NK-92 (cell line): ENCODE results near the gene NUTF2.
"Not testable (repeated sequence)": the region's sequence is repeated elsewhere in the genome, so short reads cannot be mapped to it uniquely, and the experiment has no call there.

ENCODE experiments used
- DNase-seq: peaks from one replicate; lab custom pipeline; 2025; ENCODE audit not compliant: unreplicated experiment; lab: John Stamatoyannopoulos, UW

Gene NUTF2

GRCh38 chr16:67883146-67883871, 36.6 kb downstream of the NUTF2 start:
- no peak for DNase-seq

DNA sequence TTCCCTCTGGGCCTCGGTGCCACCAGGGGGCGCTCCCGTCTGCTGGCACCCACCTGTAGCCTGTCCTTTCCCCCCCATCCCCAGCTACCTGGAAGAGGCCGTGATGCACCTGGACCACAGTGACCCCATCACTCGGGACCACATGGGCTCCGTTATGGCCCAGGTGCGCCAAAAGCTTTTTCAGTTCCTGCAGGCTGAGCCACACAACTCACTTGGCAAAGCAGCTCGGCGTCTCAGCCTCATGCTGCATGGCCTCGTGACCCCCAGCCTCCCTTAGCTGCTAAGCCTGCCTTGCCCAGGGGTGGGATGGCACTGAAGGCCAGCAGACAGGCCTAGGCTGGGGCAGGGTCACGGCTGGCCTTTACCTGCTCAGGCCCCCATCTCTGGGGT, 37.1 kb downstream of the NUTF2 start:
- no peak for DNase-seq

- no peak for DNase-seq
Measured at GRCh38 chr16:67884684-67885083, 38.0 kb downstream of the NUTF2 start, which contains the start of gene NRN1L. TSS of gene NRN1L (plus strand) at chr16:67884885. CDS start at chr16:67884904, 19 bp downstream.

DNA sequence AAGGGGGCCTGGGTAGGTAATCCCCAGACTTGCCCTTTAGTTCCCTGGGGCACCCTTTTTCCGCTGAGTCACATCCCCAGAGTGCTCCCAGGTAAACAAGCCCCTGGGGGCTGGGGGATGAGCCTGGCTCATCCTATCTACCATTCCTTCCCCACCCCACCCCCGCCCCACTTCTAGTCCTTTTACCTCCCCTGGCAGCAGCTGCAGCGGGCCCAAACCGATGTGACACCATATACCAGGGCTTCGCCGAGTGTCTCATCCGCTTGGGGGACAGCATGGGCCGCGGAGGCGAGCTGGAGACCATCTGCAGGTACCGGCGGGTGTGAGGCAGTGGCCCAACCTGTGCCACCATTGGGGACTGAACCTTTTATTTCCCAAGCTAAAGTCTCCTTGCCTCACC, 38.8 kb downstream of the NUTF2 start:
- DNase-seq: no peak

DNA sequence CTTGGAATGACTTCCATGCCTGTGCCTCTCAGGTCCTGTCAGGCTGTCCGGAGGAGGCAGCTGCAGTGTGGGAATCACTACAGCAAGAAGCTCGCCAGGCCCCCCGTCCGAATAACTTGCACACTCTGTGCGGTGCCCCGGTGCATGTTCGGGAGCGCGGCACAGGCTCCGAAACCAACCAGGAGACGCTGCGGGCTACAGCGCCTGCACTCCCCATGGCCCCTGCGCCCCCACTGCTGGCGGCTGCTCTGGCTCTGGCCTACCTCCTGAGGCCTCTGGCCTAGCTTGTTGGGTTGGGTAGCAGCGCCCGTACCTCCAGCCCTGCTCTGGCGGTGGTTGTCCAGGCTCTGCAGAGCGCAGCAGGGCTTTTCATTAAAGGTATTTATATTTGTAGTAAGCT, 39.2 kb downstream of the NUTF2 start:
- no peak for DNase-seq

GRCh38 chr16:67886387-67886786, 39.7 kb downstream of the NUTF2 start:
- no peak for DNase-seq

- no peak for DNase-seq
Measured at GRCh38 chr16:67888331-67888730, 41.6 kb downstream of the NUTF2 start.

- DNase-seq: no peak
Measured at GRCh38 chr16:67892375-67892774, 45.6 kb downstream of the NUTF2 start.

DNA sequence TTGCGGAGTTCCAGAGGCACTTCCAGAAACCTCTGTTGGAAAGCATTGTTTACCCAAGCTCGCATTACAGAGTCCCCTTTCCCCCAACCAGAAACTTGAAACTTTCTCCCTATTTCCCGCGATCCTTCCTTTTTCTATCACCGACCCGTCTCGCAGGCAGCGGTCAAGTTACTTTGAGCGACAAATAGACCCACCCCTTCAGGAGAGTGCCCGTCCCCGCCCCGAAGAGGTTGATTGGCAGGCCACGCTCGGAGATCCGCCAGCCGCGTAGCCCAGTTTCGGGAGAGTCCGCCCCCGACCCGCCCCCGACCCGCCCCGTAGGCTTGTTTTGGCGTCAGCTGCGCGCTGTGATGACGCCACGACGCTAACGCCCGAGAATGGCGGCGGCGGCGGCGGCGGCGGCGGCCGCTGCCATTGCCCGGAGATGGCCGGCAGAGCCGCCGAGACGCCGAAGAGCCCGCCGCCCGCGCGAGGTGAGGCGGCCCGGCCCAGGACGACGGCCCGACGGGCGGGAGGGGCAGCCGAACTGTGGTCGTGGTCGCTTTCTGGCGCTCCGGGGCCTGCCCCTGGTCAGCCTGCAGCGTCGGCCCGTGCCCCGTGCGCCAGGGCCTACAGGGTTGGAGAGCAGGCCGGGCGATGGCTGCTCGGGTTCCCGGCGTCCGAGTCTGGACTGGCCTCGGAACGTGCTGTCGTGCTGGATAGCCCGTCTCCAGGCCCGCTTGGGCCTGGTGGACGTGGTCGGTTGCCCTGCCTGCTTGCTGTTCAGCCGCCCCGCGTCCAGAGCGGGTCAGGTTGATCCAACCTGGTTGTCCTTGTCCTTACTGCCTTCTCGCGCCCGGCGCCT, 46.4 kb downstream of the NUTF2 start, which contains the start of gene PSKH1:
TSS of gene PSKH1 (plus strand) at position 356 of the 844 bp plus-strand sequence. CDS start 15,496 bp downstream, outside the sequence.
- peak; percentile 78 for DNase-seq

GRCh38 chr16:67893743-67894399, 47.1 kb downstream of the NUTF2 start:
- no peak for DNase-seq

GRCh38 chr16:67897231-67897630, 50.5 kb downstream of the NUTF2 start:
- DNase-seq: no peak

DNA sequence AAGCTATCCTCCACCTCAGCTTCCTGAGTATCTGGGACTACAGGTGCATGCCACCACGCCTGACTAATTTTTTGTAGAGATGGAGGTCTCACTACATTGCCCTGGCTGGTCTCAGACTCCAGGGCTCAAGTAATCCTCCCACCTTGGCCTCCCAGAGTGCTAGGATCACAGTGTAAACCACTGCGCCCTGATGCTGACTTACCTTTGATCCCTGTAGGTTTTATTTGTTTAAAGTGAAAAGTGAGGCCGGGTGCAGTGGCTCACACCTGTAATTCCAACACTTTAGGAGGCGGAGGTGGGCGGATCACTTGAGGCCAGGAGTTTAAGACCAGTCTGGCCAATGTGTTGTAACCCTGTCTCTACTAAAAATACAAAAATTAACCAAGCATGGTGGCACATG, 55.0 kb downstream of the NUTF2 start:
- no peak for DNase-seq

- no peak for DNase-seq
Measured at GRCh38 chr16:67902831-67903230, 56.1 kb downstream of the NUTF2 start.

- no peak for DNase-seq
Measured at GRCh38 chr16:67907397-67908180, 60.9 kb downstream of the NUTF2 start.

DNA sequence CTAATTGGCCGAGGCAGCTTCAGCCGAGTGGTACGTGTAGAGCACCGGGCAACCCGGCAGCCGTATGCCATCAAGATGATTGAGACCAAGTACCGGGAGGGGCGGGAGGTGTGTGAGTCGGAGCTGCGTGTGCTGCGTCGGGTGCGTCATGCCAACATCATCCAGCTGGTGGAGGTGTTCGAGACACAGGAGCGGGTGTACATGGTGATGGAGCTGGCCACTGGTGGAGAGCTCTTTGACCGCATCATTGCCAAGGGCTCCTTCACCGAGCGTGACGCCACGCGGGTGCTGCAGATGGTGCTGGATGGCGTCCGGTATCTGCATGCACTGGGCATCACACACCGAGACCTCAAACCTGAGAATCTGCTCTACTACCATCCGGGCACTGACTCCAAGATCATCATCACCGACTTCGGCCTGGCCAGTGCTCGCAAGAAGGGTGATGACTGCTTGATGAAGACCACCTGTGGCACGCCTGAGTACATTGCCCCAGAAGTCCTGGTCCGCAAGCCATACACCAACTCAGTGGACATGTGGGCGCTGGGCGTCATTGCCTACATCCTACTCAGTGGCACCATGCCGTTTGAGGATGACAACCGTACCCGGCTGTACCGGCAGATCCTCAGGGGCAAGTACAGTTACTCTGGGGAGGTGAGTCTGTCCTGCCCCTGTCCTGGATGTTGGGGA, 62.5 kb downstream of the NUTF2 start:
- DNase-seq: no peak

DNA sequence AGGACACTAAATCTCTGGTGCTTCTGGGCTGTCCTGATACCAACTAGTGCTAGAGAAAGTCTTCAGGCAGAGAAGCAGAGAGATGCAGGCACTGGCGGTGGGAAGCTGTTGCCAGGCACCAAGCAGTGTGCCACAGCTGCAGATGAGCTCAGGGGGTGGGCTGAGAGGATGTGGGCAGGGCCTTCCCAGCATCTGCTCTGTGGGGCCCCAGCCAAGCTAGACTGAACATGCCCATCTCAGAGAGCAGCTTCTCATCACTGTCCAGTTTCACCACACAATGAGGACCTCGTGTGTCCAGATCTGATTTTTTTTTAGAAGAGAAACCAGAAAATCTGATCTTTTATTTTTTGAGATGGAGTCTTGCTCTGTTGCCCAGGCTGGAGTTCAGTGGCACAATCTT, 63.4 kb downstream of the NUTF2 start:
- DNase-seq: no peak

- no peak for DNase-seq
Measured at GRCh38 chr16:67914758-67915495, 68.2 kb downstream of the NUTF2 start.

GRCh38 chr16:67915496-67915769, 68.7 kb downstream of the NUTF2 start:
- not testable (repeated sequence) for DNase-seq

DNA sequence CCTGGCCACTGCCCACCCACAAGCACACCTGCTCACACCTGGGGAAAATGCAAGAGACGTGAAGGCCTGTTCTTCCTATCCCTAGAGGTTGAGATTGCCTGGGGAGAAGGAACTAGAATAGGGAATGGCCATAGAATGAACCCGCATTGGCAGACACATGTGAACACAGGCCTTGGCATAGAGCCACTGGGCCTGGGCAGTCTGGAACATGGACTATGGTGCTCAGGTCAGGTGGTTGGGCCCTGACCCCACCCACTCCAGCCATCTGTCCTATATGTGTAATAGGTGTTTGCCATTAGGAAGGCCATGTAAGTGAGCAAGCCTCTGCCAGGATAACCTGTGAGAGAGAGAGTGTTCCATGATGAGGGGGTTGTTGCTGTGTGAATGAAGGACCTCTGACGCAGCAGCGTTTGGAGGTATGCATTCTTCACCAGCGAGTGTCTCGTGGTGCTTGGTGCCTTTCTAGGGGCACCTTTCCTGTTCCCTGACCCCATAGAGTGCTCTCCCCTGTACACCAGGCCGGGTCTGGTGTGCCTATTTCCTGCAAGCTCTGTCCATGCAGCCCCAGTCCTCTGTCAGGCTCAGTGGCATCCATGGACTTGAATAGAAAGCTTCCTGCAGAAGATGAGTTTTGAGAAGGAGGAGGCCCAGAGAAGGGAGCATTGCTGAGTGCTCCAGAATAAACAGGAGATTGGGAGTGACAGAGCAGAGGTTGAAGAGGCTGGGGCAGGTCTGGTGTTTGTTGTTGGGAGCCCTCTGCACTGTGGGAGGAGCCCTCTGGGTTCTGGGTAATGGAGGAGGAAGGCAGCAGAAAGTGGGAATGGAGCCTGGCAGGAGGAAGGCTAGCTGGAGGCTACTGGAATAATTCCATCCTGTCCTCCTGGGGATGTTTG, 69.3 kb downstream of the NUTF2 start:
- DNase-seq: no peak
